ENCODE measurements around the gene NDRG2.

DNA sequence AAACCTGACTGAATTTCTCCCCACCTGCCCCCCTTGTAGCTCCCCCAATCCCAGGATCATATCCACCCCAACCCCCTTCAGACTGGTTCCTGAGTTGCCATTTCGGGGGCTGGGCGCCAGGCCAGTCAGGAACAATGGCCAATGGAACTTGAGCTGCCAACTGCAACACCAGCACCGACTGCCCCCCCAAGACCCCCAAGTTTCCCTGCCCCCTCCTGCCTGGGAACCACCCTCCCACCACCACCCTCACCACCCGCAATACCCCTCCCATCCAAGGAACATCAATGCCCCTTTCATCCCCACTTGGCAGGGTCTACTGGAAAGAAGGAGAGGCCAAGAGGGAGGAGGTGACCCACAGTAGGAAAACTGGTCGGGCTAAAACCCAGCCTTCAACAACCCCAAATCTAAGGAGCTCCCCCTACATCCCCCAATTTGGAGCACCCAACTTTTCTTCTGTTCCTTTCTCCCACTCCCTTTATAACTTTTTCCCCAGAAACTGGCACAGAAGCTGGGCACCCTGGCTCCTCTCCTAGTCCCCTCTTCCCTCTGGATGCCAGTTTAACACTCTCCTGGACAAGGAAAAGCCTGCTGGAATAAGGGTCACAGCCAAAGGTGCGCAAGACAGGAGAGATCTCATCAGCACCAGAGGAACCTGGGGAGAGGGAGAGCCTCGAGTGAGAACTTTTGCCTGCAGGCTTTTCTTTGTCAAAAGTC lies 1.6 kb upstream of the NDRG2 start:
- TF ChIP-seq, protein P1, sequence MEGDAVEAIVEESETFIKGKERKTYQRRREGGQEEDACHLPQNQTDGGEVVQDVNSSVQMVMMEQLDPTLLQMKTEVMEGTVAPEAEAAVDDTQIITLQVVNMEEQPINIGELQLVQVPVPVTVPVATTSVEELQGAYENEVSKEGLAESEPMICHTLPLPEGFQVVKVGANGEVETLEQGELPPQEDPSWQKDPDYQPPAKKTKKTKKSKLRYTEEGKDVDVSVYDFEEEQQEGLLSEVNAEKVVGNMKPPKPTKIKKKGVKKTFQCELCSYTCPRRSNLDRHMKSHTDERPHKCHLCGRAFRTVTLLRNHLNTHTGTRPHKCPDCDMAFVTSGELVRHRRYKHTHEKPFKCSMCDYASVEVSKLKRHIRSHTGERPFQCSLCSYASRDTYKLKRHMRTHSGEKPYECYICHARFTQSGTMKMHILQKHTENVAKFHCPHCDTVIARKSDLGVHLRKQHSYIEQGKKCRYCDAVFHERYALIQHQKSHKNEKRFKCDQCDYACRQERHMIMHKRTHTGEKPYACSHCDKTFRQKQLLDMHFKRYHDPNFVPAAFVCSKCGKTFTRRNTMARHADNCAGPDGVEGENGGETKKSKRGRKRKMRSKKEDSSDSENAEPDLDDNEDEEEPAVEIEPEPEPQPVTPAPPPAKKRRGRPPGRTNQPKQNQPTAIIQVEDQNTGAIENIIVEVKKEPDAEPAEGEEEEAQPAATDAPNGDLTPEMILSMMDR (IDR thresholded peaks at IDR 0.05) = no peak
- TF ChIP-seq POLR2A (IDR thresholded peaks at IDR 0.05) = no peak
- TF ChIP-seq POLR2AphosphoS5 (IDR thresholded peaks at IDR 0.05) = no peak

Measured in breast epithelium (tissue), 3 donors.